ENCODE data around the gene PCP2. TPM values are rescaled to one million over a fixed set of nuclear protein-coding genes. Genes with fewer than 3 reads are reported as not detected.

Gene PCP2
- total RNA-seq, 1 donor from 2014 or later, result 2.7 TPM

DNA sequence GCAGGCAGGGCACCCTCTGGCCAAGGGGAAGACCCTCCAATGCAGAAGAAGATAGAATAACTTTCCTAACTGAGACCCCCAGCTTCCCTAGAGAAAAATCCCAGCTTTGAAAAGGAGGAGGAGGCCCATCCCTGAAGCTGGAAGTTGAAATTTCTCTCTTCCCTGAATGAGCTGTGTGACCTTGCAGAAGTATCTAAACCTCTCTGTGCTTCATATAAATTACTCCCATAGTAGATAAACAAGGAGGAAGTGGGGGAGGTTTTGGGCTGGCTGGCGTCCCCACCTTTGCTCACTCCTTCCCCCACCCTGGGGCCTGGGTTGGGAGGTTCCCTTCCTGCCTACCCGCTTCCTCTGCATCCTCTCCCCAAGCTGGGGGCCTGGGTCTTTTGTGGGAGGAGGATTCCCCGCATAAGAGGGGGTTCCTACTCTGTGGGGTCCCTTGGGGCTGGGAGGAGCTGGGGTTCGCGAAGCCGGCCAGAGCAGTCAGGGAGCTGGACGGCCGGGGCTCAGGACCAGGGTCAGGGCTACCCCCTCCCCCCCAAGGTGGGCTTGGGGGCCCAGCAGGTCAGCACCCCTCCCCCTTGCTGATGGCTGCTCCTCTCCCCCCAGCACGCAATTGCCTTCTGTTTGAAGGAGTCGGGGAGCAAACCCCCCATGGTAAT lies 26.2 kb downstream of the PCP2 start:
- Histone ChIP-seq H3K27me3 (ENCODE audit: low read depth) (peaks cover 45% of the 10 kb centered on the region), H3K27ac (replicated peaks) (no peak overlapping the region), H3K4me1 (no peaks in the 10 kb centered on the region), H3K36me3 (no peaks in the 10 kb centered on the region), H3K4me3 (no peak overlapping the region), H3K9me3 (replicated peaks) (no peaks in the 10 kb centered on the region)
- intact Hi-C loops (cut with micrococcal nuclease), result no loop called here
- TF ChIP-seq, protein P1, sequence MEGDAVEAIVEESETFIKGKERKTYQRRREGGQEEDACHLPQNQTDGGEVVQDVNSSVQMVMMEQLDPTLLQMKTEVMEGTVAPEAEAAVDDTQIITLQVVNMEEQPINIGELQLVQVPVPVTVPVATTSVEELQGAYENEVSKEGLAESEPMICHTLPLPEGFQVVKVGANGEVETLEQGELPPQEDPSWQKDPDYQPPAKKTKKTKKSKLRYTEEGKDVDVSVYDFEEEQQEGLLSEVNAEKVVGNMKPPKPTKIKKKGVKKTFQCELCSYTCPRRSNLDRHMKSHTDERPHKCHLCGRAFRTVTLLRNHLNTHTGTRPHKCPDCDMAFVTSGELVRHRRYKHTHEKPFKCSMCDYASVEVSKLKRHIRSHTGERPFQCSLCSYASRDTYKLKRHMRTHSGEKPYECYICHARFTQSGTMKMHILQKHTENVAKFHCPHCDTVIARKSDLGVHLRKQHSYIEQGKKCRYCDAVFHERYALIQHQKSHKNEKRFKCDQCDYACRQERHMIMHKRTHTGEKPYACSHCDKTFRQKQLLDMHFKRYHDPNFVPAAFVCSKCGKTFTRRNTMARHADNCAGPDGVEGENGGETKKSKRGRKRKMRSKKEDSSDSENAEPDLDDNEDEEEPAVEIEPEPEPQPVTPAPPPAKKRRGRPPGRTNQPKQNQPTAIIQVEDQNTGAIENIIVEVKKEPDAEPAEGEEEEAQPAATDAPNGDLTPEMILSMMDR (IDR thresholded peaks at IDR 0.05; ENCODE audit: borderline replicate concordance), result no peak
- DNase-seq, result no peak

GRCh38 chr19:7606289-7606688 lies 27.2 kb downstream of the PCP2 start:
- TF ChIP-seq, protein P1 (IDR thresholded peaks at IDR 0.05; ENCODE audit: borderline replicate concordance), result no peak
- Histone ChIP-seq H3K9me3 (replicated peaks) (no peaks in the 10 kb centered on the region), H3K36me3 (no peaks in the 10 kb centered on the region), H3K27ac (replicated peaks) (no peak overlapping the region), H3K4me1 (no peaks in the 10 kb centered on the region), H3K4me3 (no peak overlapping the region), H3K27me3 (ENCODE audit: low read depth) (peaks cover 56% of the 10 kb centered on the region)
- no peak for DNase-seq
- intact Hi-C loops (cut with micrococcal nuclease), result no loop called here

GRCh38 chr19:7605490-7606222 lies 27.9 kb downstream of the PCP2 start:
- H3K27me3 ChIP-seq (ENCODE audit: low read depth), result peaks cover 61% of the 10 kb centered on the region
- no peaks in the 10 kb centered on the region for H3K9me3 ChIP-seq (replicated peaks)
- no peak overlapping the region for H3K27ac ChIP-seq (replicated peaks)
- TF ChIP-seq, protein P1 (IDR thresholded peaks at IDR 0.05; ENCODE audit: borderline replicate concordance), result no peak
- no peak overlapping the region for H3K4me3 ChIP-seq
- no peaks in the 10 kb centered on the region for H3K36me3 ChIP-seq
- intact Hi-C loops (cut with micrococcal nuclease), result no loop called here
- no peak for DNase-seq
- H3K4me1 ChIP-seq, result no peaks in the 10 kb centered on the region

GRCh38 chr19:7603919-7604318 lies 29.6 kb downstream of the PCP2 start:
- no peak for DNase-seq
- Histone ChIP-seq H3K36me3 (no peaks in the 10 kb centered on the region), H3K27me3 (ENCODE audit: low read depth) (peaks cover 62% of the 10 kb centered on the region), H3K4me1 (no peaks in the 10 kb centered on the region), H3K4me3 (no peak overlapping the region), H3K27ac (replicated peaks) (no peak overlapping the region), H3K9me3 (replicated peaks) (no peaks in the 10 kb centered on the region)
- TF ChIP-seq, protein P1 (IDR thresholded peaks at IDR 0.05; ENCODE audit: borderline replicate concordance), result no peak
- intact Hi-C loops (cut with micrococcal nuclease), result no loop called here

DNA sequence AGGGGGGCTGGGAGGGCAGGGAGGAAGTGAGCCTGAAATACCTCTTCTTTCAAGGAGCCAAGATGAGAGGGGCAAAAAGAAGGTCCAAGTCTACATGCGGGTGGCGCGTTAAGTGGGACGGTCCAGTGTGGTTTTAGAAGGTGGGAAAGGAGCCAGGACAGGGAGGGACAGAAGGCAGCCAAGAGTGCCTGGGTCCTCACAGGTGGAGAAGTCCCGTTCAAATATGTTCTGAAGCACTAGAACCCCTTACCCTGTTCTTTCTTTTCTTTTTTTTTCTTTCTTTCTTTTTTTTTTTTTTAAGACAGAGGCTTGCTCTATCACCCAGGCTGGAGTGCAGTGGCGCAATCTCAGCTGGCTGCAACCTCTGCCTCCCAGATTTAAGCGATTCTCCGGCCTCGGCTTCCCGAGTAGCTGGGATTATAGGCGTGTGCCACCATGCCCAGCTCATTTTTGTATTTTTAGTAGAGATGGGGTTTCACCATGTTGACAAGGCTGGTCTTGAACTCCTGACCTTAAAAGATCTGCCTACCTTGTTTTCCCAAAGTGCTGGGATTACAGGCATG lies 30.5 kb downstream of the PCP2 start:
- no peaks in the 10 kb centered on the region for H3K9me3 ChIP-seq (replicated peaks)
- TF ChIP-seq, protein P1 (IDR thresholded peaks at IDR 0.05; ENCODE audit: borderline replicate concordance), result no peak
- intact Hi-C loops (cut with micrococcal nuclease), result no loop called here
- no peaks in the 10 kb centered on the region for H3K36me3 ChIP-seq
- H3K4me3 ChIP-seq, result no peak overlapping the region
- no peak overlapping the region for H3K27ac ChIP-seq (replicated peaks)
- H3K4me1 ChIP-seq, result no peaks in the 10 kb centered on the region
- peaks cover 71% of the 10 kb centered on the region for H3K27me3 ChIP-seq (ENCODE audit: low read depth)
- no peak for DNase-seq
